GM06990 (cell line): ENCODE measurements around the gene ADAM15.

Experiments used
- DNase-seq: peaks from one replicate; pipeline ENCODE4 v3.0.0-alpha.2; 2011; ENCODE audit not compliant: insufficient read length; ENCODE audit errors: extremely low read depth
- H3K27me3 ChIP-seq: replicated peaks from 2 replicates; pipeline ENCODE4 v1.6.0; 2011; ENCODE audit warnings: low read length; ENCODE audit not compliant: control insufficient read depth, insufficient read depth
- H3K36me3 ChIP-seq: 2 replicates; pipeline ENCODE4 v1.5.1; 2011; ENCODE audit warnings: low read length; ENCODE audit not compliant: control insufficient read depth, insufficient read depth
- H3K4me3 ChIP-seq: replicated peaks from 2 replicates; pipeline ENCODE4 v1.5.1; 2011; ENCODE audit warnings: low read depth, mild to moderate bottlenecking, control low read depth, low read length
- TF ChIP-seq, protein P1 (sequence below): IDR thresholded peaks from 2 replicates; pipeline ENCODE4 v1.5.1; 2011; ENCODE audit warnings: low read length, control low read depth, mild to moderate bottlenecking, inconsistent platforms; ENCODE audit not compliant: insufficient read depth, poor library complexity, severe bottlenecking

The ADAM15 gene

DNA sequence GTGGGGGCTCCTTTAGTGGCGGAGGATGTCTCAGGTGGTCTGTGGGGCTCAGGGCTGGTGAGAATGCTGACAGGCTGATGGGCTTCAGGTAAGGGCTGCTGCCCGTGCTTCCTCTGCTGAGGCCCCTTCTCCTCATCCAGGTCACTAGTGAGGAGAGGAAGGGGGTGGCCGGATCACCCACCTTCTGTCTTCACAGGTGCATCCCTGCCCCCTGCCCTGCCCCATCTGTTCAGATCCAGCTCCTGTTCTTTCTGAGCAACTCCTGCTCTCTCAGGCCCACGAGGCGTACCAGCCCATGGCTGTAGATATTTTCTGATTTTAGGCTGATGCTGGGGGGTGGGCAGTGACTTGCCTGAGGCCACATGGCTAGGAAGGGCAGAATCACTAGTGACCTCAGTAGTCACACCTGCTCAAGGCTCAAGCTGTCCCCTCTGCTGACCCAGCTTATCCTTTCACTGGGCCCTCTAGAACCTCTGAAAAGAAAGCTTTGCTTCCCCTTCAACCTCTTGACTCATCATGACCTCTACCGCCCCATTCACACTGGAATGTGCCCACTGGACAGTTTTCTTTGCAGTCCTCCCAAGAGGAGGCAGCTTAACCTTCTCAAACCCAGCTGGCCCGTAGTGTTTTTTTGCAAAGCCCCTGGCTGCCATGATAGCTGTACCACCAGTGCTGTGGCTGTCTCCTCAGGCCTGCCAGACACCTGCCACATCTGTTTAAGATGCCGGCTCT, 32.3 kb upstream of the ADAM15 start:
- TF ChIP-seq, protein P1, sequence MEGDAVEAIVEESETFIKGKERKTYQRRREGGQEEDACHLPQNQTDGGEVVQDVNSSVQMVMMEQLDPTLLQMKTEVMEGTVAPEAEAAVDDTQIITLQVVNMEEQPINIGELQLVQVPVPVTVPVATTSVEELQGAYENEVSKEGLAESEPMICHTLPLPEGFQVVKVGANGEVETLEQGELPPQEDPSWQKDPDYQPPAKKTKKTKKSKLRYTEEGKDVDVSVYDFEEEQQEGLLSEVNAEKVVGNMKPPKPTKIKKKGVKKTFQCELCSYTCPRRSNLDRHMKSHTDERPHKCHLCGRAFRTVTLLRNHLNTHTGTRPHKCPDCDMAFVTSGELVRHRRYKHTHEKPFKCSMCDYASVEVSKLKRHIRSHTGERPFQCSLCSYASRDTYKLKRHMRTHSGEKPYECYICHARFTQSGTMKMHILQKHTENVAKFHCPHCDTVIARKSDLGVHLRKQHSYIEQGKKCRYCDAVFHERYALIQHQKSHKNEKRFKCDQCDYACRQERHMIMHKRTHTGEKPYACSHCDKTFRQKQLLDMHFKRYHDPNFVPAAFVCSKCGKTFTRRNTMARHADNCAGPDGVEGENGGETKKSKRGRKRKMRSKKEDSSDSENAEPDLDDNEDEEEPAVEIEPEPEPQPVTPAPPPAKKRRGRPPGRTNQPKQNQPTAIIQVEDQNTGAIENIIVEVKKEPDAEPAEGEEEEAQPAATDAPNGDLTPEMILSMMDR, result no peak
- no peak for DNase-seq
- no peaks in the 10 kb centered on the region for H3K27me3 ChIP-seq
- H3K36me3 ChIP-seq, result peaks cover 8% of the 10 kb centered on the region
- H3K4me3 ChIP-seq, result no peak overlapping the region

DNA sequence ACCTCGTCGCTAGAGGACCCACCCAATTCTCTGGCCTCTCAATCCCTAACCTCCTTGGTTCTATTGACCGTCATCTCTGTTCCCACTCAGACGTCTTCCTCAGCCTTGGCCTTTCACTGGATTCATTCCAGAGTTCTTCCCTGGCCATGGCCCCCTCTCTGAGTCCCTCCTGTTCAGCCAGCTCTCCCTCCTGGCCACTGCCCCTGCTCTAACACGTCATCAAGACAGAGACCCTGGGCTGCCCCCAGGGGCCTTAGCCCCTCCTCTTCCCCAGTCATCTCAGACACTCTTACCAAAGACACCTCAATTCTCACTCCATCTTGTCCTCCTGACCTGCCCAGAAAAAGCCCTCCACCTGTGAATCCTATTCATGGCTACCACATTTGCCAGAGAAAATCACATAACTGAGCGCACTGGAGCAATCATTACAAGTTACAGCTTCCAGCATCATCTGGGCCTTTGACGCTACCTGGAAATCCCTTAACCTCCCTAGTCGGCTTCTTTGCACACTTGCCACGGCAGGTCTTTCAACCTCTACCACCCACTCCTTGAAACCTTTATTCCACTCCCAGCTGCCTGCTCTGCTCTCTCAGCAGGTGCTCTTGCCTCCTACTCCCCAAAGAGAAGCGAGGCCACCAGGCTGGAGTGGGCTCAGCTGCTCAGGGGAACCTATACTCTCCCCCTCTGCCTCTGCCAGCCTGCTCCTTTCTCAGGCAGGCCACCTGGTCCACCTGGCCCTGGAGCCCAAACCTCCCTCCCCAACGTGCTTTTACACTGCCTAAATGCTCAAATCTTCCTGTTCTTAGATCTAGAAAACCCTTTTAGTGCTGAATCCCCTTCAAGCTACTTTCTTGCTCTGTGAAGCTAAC, 31.5 kb upstream of the ADAM15 start:
- DNase-seq, result no peak
- TF ChIP-seq, protein P1, result no peak

DNA sequence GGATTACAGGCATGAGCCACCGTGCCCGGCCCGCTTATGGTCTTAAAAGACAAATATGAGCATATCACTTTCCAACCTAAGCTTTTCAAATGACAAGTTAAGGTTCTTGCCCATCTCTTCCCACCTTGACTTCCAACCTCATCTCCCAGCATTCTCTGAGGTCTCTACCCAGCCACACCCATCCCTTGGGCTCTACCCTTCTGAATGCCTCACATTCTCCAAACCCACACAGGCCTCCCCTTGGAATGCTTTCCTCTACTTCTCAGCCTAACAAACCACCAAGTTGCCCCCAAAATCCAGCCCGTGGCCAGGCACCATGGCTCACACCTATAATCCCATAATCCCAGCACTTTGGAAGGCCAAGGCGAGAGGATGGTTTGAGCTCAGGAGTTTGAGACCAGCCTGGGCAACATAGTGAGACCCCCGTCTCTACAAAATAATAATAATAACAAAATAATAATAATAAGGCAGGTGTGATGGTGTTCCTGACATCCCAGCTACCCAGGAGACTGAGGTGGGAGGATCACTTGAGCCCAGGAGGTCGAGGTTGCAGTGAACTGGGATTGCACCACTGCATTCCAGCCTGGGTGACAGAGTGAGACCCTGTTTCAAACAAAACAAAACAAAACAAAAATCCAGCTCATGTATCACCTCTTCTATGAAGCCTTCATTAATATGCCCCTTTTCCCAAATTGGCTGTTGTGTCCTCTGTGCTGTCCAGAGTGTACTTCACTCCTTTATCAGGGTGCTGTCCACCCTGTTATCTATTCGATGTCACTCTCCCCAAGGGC, 28.8 kb upstream of the ADAM15 start:
- TF ChIP-seq, protein P1, result no peak
- H3K27me3 ChIP-seq, result no peaks in the 10 kb centered on the region
- DNase-seq, result no peak
- no peaks in the 10 kb centered on the region for H3K36me3 ChIP-seq
- H3K4me3 ChIP-seq, result no peak overlapping the region

More for the DNA sequence above, 31.5 kb upstream of the ADAM15 start:
- no peaks in the 10 kb centered on the region for H3K27me3 ChIP-seq
- H3K36me3 ChIP-seq, result peaks cover 7% of the 10 kb centered on the region
- H3K4me3 ChIP-seq, result no peak overlapping the region

DNA sequence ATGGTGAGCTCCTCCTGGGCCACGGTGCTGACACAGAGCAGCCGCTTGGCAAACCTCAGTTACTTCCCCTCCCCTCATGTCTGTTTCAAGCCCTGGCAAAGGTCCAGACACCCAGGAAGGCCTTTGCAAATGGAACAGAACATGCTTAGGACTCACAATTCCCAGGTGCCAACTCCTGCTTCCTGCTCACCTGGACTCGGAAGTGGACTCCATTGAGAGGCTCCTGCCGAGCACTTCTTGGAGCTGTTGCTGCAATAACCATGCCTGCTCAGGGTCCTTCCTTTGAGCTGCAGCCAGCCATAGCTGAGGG, 28.2 kb upstream of the ADAM15 start:
- no peak overlapping the region for H3K4me3 ChIP-seq
- TF ChIP-seq, protein P1, result no peak
- no peaks in the 10 kb centered on the region for H3K27me3 ChIP-seq
- no peaks in the 10 kb centered on the region for H3K36me3 ChIP-seq
- no peak for DNase-seq

DNA sequence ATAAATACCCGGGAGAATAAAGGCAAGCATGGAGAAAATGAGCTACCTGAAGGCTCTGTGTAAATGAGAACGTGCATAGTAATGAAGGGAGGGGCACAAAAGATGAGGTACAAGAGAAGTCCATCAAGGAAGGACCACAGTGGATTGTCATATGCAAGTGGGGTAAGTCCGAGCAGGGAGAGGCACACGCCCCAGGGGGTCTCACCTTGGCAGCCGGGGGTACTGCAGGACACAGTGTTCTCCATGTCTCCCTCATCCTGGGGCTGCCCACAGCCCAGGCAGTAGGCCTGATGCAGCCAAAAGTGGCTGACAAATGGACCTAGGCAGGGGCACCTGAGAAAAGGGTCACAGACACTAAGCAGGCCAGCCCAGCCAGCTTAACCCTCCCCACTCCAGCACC, 27.5 kb upstream of the ADAM15 start:
- no peaks in the 10 kb centered on the region for H3K27me3 ChIP-seq
- no peak for DNase-seq
- no peak overlapping the region for H3K4me3 ChIP-seq
- no peaks in the 10 kb centered on the region for H3K36me3 ChIP-seq
- TF ChIP-seq, protein P1, result no peak
